Heart right ventricle (tissue), 16 donors: ENCODE data around the gene ZNF189. TPM values are rescaled to one million over a fixed set of nuclear protein-coding genes. Genes with fewer than 3 reads are reported as not detected.

Source experiments
- ATAC-seq, 8 donors: fragments of 200-7000 bp; cut with Tn5 transposase; one replicate each; pipeline ENCODE4 v1.9.1; 2020; ENCODE audit warnings: mild to moderate bottlenecking in 8 of 8, moderate library complexity in 8 of 8, moderate number of reproducible peaks in 1 of 8
- DNase-seq, 2 donors: peaks; one replicate each; pipeline ENCODE4 v3.0.0-alpha.2; 2020
- H3K27ac ChIP-seq, 10 donors: fragments of 200-600 bp; sonication (generic) in 2 of 10; one replicate each; pipeline versions ENCODE4 v1.5.0 to v1.8.0; 2020 to 2022; ENCODE audit warnings: mild to moderate bottlenecking in 3 of 10
- H3K27me3 ChIP-seq, 7 donors: fragments of 200-600 bp; one replicate each; pipeline ENCODE4 v1.8.0; 2021 to 2022; ENCODE audit warnings: mild to moderate bottlenecking in 2 of 7
- H3K36me3 ChIP-seq, 9 donors: fragments of 200-600 bp; sonication (generic) in 1 of 9; one replicate each; pipeline versions ENCODE4 v1.5.0 to v1.8.0; 2020 to 2022; ENCODE audit warnings: mild to moderate bottlenecking in 2 of 9
- H3K4me1 ChIP-seq, 9 donors: fragments of 200-600 bp; sonication (generic) in 1 of 9; one replicate each; pipeline versions ENCODE4 v1.5.0 to v1.8.0; 2020 to 2022; ENCODE audit warnings: mild to moderate bottlenecking in 4 of 9
- H3K4me3 ChIP-seq, 10 donors: fragments of 200-600 bp; sonication (generic) in 2 of 10; one replicate each; pipeline versions ENCODE4 v1.5.0 to v1.8.0; 2020 to 2022; ENCODE audit warnings: mild to moderate bottlenecking in 7 of 10, moderate library complexity in 2 of 10
- H3K9me3 ChIP-seq, 11 donors: fragments of 200-600 bp in 10 of 11; sonication (generic) in 2 of 11; one replicate each; pipeline versions ENCODE4 v1.5.0 to v1.8.0; 2013 to 2022; ENCODE audit warnings: mild to moderate bottlenecking in 2 of 11, control low read depth in 1 of 11, moderate library complexity in 1 of 11
- CTCF ChIP-seq, 9 donors: fragments of 200-600 bp; sonication (generic) in 2 of 9; IDR thresholded peaks; one replicate each; pipeline versions ENCODE4 v1.5.0 to v1.8.0; 2021 to 2022; ENCODE audit warnings: antibody characterized with exemption in 9 of 9, mild to moderate bottlenecking in 5 of 9, moderate library complexity in 1 of 9
- WGBS, 2 donors: extraction: QIAGEN DNeasy Blood & Tissue Kit; methylation state at CpG; one replicate each; pipeline ENCODE4 v1.1.7; 2013; ENCODE audit warnings: inconsistent platforms in 1 of 2; 5-methylcytosine and 5-hydroxymethylcytosine counted together
- intact Hi-C, 10 donors: fragments of 100-400 bp; cut with DNase I; formaldehyde crosslinking; loops; one replicate each; pipeline versions ENCODE4 v1.11.1 to v1.14.2; 2022
- polyA plus RNA-seq, 2 donors: library from polyadenylated mRNA; stranded (reverse); fragments of 200-250 nt; gene quantifications; one replicate each; pipeline ENCODE4 v1.2.3, GENCODE V29; 2013
- total RNA-seq, 10 donors: library from RNA; stranded (reverse); fragmentation: NEBNext Ultra II Directional in 3 of 10; extraction: Animal tissue kit (Norgen Biotek cat#: 25700) in 3 of 10; gene quantifications; one replicate each; pipeline versions ENCODE4 v1.2.1 to v1.2.4, GENCODE V29; 2021 to 2023
- donor health status: Arrhythmogenic right ventricular cardiomyopathy.
- donor health status: ischemic (EF 13 %, LVEDD 7.1; RV severe dilation, severe dysfunction).
- donor health status: healthy with polysubstance abuse.
- donor health status: DM: no; HTN: yes; CAD: no.
- donor health status: DM: no; HTN: no; CAD: no.
- donor health status: ischemic (EF 25% LVEDD 6.9; RV normal size, moderate dysfunction).
- donor health status: ischemic (EF 25% LVEDD 5.7; RV mildly dilated, moderate dysfunction).
- donor health status: healthy.
- donor health status: DM: yes; HTN: yes; CAD: no.
- donor health status: Ischemic cardiomyopathy.
- donor health status: ischemic (EF 35%, LVEDD 5.7; RV mildly dilated, moderate dysfunction).
- donor health status: nonischemic (EF 11% LVEDD 7.7; RV severe dilation, severe dysfunction).
- donor health status: DM: yes; HTN: yes; CAD: no.
- donor health status: PGD.
- donor health status: ischemic (EF 29% LVEDD 5.4; RV normal size, mild dysfunction).
- donor health status: nonischemic (EF 23%, LVEDD 6.1; RV moderate dilation, normal function).

ZNF189 gene
- total and polyA plus RNA-seq, 12 donors, result 10.9 to 28.0 (median 19.3) TPM

- WGBS, 2 donors, result 46 to 59% methylated on average over 2 of the region's 2 CpGs
- Histone ChIP-seq H3K36me3 (peaks cover 0 to 12% (median 0%) of the 10 kb centered on the region in 9 donors), H3K4me1 (peaks cover 0 to 15% (median 0%) of the 10 kb centered on the region in 9 donors), H3K27me3 (no peaks in the 10 kb centered on the region), H3K4me3 (no peak overlapping the region), H3K9me3 (peaks cover 0 to 47% (median 12%) of the 10 kb centered on the region in 11 donors), H3K27ac (no peak overlapping the region)
- intact Hi-C loops, result no loop called here
- ATAC-seq (peak in 2 of 8 donors; percentile 25 to 36), DNase-seq (no peak)
- TF ChIP-seq CTCF (IDR thresholded peaks at IDR 0.05), result no peak
Measured at GRCh38 chr9:101419863-101420262, 21.2 kb downstream of the ZNF189 start.

DNA sequence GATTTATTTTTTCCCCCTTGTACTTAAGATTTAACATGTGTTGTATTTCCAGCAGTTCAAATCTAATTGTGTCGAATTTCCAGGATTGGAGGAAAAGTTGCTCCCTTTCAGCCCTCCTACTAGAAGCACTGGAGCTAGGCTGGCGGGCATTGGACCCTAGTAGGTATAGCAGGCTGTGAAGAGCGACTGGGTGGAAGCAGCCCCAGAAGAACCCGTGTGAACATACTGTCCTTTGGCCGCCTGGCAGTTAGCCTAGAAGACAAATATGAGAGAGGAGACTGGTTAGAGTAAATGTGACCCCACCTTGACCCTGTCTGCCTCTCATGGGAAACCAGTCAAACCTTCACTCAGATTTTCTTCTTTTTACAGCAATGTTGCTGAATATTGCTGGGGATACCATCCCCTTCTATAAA is 23.0 kb downstream of the ZNF189 start:
- DNase-seq, result peak; percentile 10 to 20
- Histone ChIP-seq H3K27me3 (no peaks in the 10 kb centered on the region), H3K27ac (no peak overlapping the region), H3K9me3 (peaks cover 0 to 32% (median 0%) of the 10 kb centered on the region in 11 donors), H3K4me3 (no peak overlapping the region), H3K36me3 (no peaks in the 10 kb centered on the region), H3K4me1 (peaks cover 0 to 15% (median 0%) of the 10 kb centered on the region in 9 donors)
- TF ChIP-seq CTCF (IDR thresholded peaks at IDR 0.05), result no peak
- intact Hi-C loops, result no loop called here
- WGBS, 2 donors, result 72 to 76% methylated on average over 5 of the region's 5 CpGs
- peak in 6 of 8 donors; percentile 20 to 48 (median 34) for ATAC-seq

DNA sequence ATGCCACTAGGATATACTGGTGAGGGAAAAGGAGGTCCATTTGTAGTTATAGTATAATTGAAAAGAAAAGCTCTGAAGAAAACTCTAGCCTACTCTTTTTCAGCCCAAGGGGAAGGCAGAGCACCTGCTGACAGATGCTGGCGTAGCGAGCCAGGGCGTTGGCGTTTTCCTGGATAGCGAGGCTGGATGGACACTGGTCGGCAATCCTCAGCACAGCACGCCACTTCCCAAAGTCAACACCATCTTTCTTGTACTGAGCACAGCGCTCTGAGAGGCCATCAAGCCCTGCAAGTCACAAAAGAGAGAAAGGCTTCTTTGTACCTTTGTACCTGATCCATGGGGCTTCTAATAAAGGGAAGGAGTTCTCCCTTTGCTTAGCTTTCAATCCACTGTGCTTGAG is 28.7 kb downstream of the ZNF189 start:
- TF ChIP-seq CTCF (IDR thresholded peaks at IDR 0.05), result no peak
- WGBS, 2 donors, result 87 to 94% methylated on average over 8 of the region's 8 CpGs
- Histone ChIP-seq H3K9me3 (no peaks in the 10 kb centered on the region), H3K36me3 (no peaks in the 10 kb centered on the region), H3K4me1 (peaks cover 0 to 4% (median 0%) of the 10 kb centered on the region in 9 donors), H3K27me3 (no peaks in the 10 kb centered on the region), H3K4me3 (no peak overlapping the region), H3K27ac (no peak overlapping the region)
- no peak for DNase-seq
- intact Hi-C loops, result no loop called here
- ATAC-seq, result no peak

- 86 to 89% methylated on average over 3 of the region's 3 CpGs for WGBS, 2 donors
- no peak for TF ChIP-seq CTCF (IDR thresholded peaks at IDR 0.05)
- intact Hi-C loops, result no loop called here
Measured at GRCh38 chr9:101427957-101428655, 29.5 kb downstream of the ZNF189 start.

More at GRCh38 chr9:101427957-101428655, 29.5 kb downstream of the ZNF189 start:
- Histone ChIP-seq H3K9me3 (no peaks in the 10 kb centered on the region), H3K27ac (no peak overlapping the region), H3K27me3 (no peaks in the 10 kb centered on the region), H3K36me3 (no peaks in the 10 kb centered on the region), H3K4me1 (no peaks in the 10 kb centered on the region), H3K4me3 (no peak overlapping the region)
- DNase-seq (no peak), ATAC-seq (no peak)
